ENCODE data around the gene USF2.

GRCh38 chr19:35306473-35307246 lies 37.9 kb downstream of the USF2 start:
- TF ChIP-seq GATA3 (IDR thresholded peaks at IDR 0.05; ENCODE audit: low read depth, low read length) (no peak), GATA2 (IDR thresholded peaks at IDR 0.05; ENCODE audit: low read depth, low read length) (no peak)
